ENCODE data around the gene LSR.

Gene LSR

DNA sequence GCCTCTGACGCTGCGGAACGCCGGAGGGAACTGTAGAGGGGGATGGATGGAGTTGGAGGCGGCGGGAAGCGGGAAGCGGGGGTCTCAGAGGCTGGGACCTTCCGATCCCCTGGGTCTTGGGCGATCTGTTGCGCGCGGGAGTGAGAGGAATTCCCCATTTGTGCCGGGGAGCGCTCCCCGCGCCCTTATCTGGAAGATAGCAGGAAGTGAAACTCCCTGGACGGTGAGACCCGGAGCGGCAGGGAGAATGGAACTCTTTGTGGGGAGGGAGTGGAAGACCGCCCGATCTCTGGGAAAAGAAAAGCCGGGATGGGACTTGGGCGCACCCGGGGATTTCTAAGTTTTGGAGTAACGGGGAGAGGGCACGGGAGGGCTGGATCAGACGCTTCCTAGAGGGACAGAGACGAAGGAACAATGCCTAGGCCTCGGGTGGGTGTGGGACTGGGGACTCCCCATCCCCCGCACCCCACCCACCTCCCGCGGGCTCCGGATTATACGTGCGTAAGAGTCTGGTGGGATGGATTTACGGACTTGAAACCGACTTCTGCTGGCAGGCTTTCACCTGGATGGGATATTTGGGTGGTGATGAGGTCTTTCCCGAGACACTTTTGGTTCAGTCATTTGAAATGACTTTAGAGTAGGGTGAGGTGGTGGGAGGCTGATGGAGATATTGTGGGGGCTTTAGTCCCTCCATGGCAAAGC is 495 bp downstream of the LSR start:
- DNase-seq: no peak
- H3K4me1 ChIP-seq (ENCODE audit: control extremely low read depth in 1 of 4, control insufficient read depth in 4 of 4, insufficient read depth in 4 of 4, low read length in 3 of 4): peaks cover 0 to 30% (median 19%) of the 10 kb centered on the region in 4 experiments
- ChIA-PET CTCF (interaction anchor here (1.9 to 3.2 kb wide), 2 partner anchors 13 to 107 kb away, joined by 8 to 10 read pairs; partner anchors contain the start of gene FXYD7), POLR2A (no interaction called here)
- H3K27ac ChIP-seq (ENCODE audit: insufficient read depth in 1 of 2, low read depth in 1 of 2, low read length in 2 of 2, poor library complexity in 1 of 2, severe bottlenecking in 2 of 2): peak overlapping the region in 1 of 2 experiments; percentile 71
- WGBS (ENCODE audit: insufficient coverage): 14% methylated on average over 29 of the region's 39 CpGs
- H3K4me3 ChIP-seq (ENCODE audit: control insufficient read depth in 1 of 7, extremely low read depth in 1 of 7, insufficient read depth in 4 of 7, low read depth in 2 of 7, low read length in 6 of 7): peak overlapping the region; percentile 34 to 89 (median 75)
- peaks cover 0 to 4% (median 0%) of the 10 kb centered on the region in 5 experiments for H3K9me3 ChIP-seq (ENCODE audit: control extremely low read depth in 1 of 5, control insufficient read depth in 4 of 5, insufficient read depth in 2 of 5, low read depth in 1 of 5, low read length in 4 of 5)
- peaks cover 0 to 4% (median 0%) of the 10 kb centered on the region in 4 experiments for H3K36me3 ChIP-seq (ENCODE audit: control insufficient read depth in 4 of 4, insufficient read depth in 4 of 4, low read length in 3 of 4)
- peaks cover 0 to 18% (median 6%) of the 10 kb centered on the region in 5 experiments for H3K27me3 ChIP-seq (replicated peaks in 2 of 5; ENCODE audit: control insufficient read depth in 4 of 5, insufficient read depth in 5 of 5, low read length in 4 of 5)

DNA sequence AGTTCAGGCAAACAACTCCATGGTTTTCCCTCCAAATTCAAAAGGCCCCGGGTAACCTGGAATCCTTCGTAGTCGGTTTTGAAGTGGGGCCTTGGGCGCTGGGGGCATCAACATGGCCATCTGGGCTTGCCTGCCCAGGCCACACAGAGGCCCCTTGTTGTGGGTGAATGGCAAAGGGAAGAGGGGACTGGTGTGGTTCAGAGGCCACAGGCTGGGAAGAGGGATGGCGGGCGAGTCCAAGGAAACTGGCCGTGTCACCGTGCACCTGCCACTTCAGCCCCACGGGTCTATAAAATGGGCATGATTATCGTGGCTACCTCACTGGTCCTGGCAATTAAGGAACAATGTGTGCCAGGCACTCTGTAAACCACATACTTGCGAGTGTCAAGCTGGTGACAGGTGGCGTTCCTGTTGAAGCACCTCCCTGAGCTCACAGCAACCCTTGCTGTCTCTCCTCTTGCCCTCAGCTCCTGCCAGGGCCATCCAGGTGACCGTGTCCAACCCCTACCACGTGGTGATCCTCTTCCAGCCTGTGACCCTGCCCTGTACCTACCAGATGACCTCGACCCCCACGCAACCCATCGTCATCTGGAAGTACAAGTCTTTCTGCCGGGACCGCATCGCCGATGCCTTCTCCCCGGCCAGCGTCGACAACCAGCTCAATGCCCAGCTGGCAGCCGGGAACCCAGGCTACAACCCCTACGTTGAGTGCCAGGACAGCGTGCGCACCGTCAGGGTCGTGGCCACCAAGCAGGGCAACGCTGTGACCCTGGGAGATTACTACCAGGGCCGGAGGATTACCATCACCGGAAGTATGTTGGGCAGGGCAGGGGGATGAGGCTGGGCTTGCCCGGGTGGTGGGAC is 1.3 kb downstream of the LSR start:
- ChIA-PET POLR2A (no interaction called here), CTCF (interaction anchor here (1.3 to 3.2 kb wide), 4 partner anchors 12 to 108 kb away, joined by 3 to 10 read pairs (median 6); partner anchors contain the start of gene FXYD7)
- Histone ChIP-seq H3K27ac (ENCODE audit: insufficient read depth in 1 of 2, low read depth in 1 of 2, low read length in 2 of 2, poor library complexity in 1 of 2, severe bottlenecking in 2 of 2) (peak overlapping the region in 1 of 2 experiments; percentile 71), H3K27me3 (replicated peaks in 2 of 5; ENCODE audit: control insufficient read depth in 4 of 5, insufficient read depth in 5 of 5, low read length in 4 of 5) (peaks cover 0 to 18% (median 6%) of the 10 kb centered on the region in 5 experiments), H3K4me1 (ENCODE audit: control extremely low read depth in 1 of 4, control insufficient read depth in 4 of 4, insufficient read depth in 4 of 4, low read length in 3 of 4) (peaks cover 0 to 30% (median 19%) of the 10 kb centered on the region in 4 experiments), H3K4me3 (ENCODE audit: control insufficient read depth in 1 of 7, extremely low read depth in 1 of 7, insufficient read depth in 4 of 7, low read depth in 2 of 7, low read length in 6 of 7) (peak overlapping the region in 1 of 7 experiments; percentile 89), H3K9me3 (ENCODE audit: control extremely low read depth in 1 of 5, control insufficient read depth in 4 of 5, insufficient read depth in 2 of 5, low read depth in 1 of 5, low read length in 4 of 5) (no peaks in the 10 kb centered on the region), H3K36me3 (ENCODE audit: control insufficient read depth in 4 of 4, insufficient read depth in 4 of 4, low read length in 3 of 4) (peaks cover 0 to 9% (median 0%) of the 10 kb centered on the region in 4 experiments)
- DNase-seq: no peak
- 93% methylated on average over 34 of the region's 34 CpGs for WGBS (ENCODE audit: insufficient coverage)

DNA sequence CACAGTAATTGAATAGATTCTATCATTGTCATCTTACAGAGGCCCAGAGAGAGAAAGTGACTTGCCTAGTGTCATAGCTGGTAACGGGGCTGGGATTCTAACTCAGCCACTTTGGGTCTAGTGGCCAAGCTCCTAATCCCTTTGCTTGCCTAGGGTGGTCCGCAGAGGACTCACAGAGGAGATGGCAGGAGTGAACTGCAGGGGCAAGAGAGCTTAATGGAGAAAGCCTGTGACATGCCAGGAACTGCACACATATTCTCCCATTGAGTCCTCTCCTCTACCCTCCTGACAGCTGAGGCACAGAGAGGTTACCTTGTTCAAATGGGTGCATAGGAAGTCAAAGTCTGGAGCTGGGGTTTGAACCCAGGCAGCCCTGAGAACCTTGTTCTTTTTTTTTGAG is 2.7 kb downstream of the LSR start:
- H3K27me3 ChIP-seq (replicated peaks in 2 of 5; ENCODE audit: control insufficient read depth in 4 of 5, insufficient read depth in 5 of 5, low read length in 4 of 5): peaks cover 0 to 18% (median 6%) of the 10 kb centered on the region in 5 experiments
- H3K36me3 ChIP-seq (ENCODE audit: control insufficient read depth in 4 of 4, insufficient read depth in 4 of 4, low read length in 3 of 4): peaks cover 0 to 9% (median 0%) of the 10 kb centered on the region in 4 experiments
- ChIA-PET POLR2A (no interaction called here), CTCF (interaction anchor here (0.6 to 3.2 kb wide), 7 partner anchors 11 to 110 kb away, joined by 3 to 10 read pairs (median 3); partner anchors contain the start of gene FXYD7)
- no peak overlapping the region for H3K27ac ChIP-seq (ENCODE audit: insufficient read depth in 1 of 2, low read depth in 1 of 2, low read length in 2 of 2, poor library complexity in 1 of 2, severe bottlenecking in 2 of 2)
- no peak for DNase-seq
- 81% methylated on average over 2 of the region's 2 CpGs for WGBS (ENCODE audit: insufficient coverage)
- H3K4me3 ChIP-seq (ENCODE audit: control insufficient read depth in 1 of 7, extremely low read depth in 1 of 7, insufficient read depth in 4 of 7, low read depth in 2 of 7, low read length in 6 of 7): no peak overlapping the region
- no peaks in the 10 kb centered on the region for H3K9me3 ChIP-seq (ENCODE audit: control extremely low read depth in 1 of 5, control insufficient read depth in 4 of 5, insufficient read depth in 2 of 5, low read depth in 1 of 5, low read length in 4 of 5)
- peaks cover 0 to 30% (median 19%) of the 10 kb centered on the region in 4 experiments for H3K4me1 ChIP-seq (ENCODE audit: control extremely low read depth in 1 of 4, control insufficient read depth in 4 of 4, insufficient read depth in 4 of 4, low read length in 3 of 4)

DNA sequence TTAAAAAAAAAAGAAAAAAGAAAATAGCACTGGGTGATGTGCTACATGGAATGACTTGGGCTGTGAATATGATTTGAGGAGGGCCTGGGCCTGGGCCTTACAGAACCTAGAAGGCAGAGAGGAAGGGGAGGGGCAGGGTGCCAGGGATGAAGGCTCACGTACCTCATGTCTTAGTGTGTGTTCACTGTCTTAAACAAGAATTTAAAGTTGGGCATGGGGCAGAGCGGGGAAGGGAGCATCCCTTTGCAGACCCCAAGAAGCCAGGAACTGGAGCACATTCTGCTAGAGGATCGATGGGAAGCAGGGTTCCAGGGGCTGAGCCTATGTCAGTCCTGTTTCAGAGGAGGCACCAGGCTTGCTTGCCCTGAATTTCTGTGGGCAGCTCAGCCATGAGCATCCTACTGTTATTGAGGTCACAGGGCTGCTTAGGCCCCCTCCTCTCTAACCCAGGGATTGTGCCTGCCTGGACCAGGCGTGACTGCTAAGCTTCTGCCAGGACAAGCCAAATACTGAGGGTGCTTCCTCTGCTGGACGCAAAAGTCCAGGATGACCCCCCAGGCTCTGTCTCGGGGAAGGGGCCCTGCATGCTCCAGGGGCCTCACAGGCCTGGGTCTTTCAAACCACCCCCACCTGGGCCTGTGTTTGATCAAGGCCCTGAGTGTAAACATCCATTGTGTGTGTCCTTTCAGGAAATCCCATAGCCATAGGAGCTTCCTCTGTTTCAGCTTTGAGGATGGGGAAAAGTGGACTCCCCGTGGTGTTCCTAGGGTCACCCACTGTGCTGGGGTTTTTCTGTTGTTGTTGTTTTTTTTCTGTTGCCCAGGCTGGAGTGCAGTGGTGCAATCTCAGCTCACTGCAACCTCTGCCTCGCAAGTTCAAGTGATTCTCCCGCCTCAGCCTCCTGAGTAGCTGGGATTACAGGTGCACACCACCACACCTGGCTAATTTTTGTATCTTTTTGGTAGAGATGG is 4.8 kb downstream of the LSR start:
- CTCF ChIA-PET: interaction anchor here (2.8 kb wide), 1 partner anchor 10 kb away, joined by 10 read pairs; no protein-coding TSS in a partner anchor
- H3K36me3 ChIP-seq (ENCODE audit: control insufficient read depth in 4 of 4, insufficient read depth in 4 of 4, low read length in 3 of 4): peaks cover 0 to 9% (median 0%) of the 10 kb centered on the region in 4 experiments
- peaks cover 0 to 15% (median 6%) of the 10 kb centered on the region in 5 experiments for H3K27me3 ChIP-seq (replicated peaks in 2 of 5; ENCODE audit: control insufficient read depth in 4 of 5, insufficient read depth in 5 of 5, low read length in 4 of 5)
- H3K27ac ChIP-seq (ENCODE audit: insufficient read depth in 1 of 2, low read depth in 1 of 2, low read length in 2 of 2, poor library complexity in 1 of 2, severe bottlenecking in 2 of 2): no peak overlapping the region
- POLR2A ChIA-PET: no interaction called here
- no peak overlapping the region for H3K4me3 ChIP-seq (ENCODE audit: control insufficient read depth in 1 of 7, extremely low read depth in 1 of 7, insufficient read depth in 4 of 7, low read depth in 2 of 7, low read length in 6 of 7)
- 89% methylated on average over 9 of the region's 9 CpGs for WGBS (ENCODE audit: insufficient coverage)
- H3K9me3 ChIP-seq (ENCODE audit: control extremely low read depth in 1 of 5, control insufficient read depth in 4 of 5, insufficient read depth in 2 of 5, low read depth in 1 of 5, low read length in 4 of 5): no peaks in the 10 kb centered on the region
- no peak for DNase-seq
- peaks cover 0 to 20% (median 12%) of the 10 kb centered on the region in 4 experiments for H3K4me1 ChIP-seq (ENCODE audit: control extremely low read depth in 1 of 4, control insufficient read depth in 4 of 4, insufficient read depth in 4 of 4, low read length in 3 of 4)

DNA sequence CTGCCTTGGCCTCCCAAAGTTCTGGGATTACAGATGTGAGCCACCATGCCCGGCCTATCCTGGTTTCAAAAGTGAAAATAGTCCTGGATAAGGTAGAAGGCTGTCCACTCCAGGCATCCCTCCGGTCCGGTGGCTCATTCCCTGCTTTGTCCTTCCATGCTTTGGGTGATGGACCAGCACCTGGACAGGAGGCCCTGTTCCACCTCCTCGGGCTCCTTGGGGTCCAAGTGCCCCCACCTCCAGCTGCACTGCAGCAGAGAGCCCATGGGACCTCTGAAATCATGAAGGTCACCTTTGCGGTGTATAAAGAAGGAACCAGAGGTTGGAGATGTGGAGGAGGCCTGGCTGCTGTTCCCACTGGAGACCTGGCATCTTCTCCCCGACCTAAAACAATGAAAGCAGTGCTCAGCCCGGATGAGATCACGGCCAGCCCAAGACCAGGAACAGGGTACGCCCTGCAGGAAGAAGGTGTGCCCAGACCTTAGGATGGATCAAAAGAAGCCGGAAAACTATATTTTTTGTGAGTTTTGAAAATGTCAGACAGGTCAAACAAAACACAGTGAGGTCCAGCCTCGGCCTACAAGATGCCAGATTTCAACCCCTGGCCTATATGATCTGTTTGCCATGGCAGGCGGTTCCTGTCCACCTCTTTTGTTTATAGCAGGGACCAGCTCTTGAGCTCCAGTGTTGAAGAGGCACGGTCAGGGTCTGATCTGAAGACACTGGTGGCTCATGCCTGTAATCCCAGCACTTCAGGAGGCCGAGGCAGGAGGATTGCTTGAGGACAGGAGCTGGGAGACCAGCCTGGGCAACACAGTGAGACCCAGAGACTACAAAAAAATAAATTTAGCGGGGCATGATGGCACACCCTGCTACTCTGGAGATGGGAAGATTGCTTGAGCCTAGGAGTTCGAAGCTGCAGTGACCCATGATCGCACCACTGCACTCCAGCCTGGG is 5.8 kb downstream of the LSR start:
- CTCF ChIA-PET: interaction anchor here (1.1 to 3.0 kb wide), 3 partner anchors 9 to 101 kb away, joined by 3 to 10 read pairs (median 8); no protein-coding TSS in a partner anchor
- Histone ChIP-seq H3K36me3 (ENCODE audit: control insufficient read depth in 4 of 4, insufficient read depth in 4 of 4, low read length in 3 of 4) (peaks cover 0 to 9% (median 0%) of the 10 kb centered on the region in 4 experiments), H3K27ac (ENCODE audit: insufficient read depth in 1 of 2, low read depth in 1 of 2, low read length in 2 of 2, poor library complexity in 1 of 2, severe bottlenecking in 2 of 2) (no peak overlapping the region), H3K4me1 (ENCODE audit: control extremely low read depth in 1 of 4, control insufficient read depth in 4 of 4, insufficient read depth in 4 of 4, low read length in 3 of 4) (peaks cover 0 to 10% (median 6%) of the 10 kb centered on the region in 4 experiments), H3K4me3 (ENCODE audit: control insufficient read depth in 1 of 7, extremely low read depth in 1 of 7, insufficient read depth in 4 of 7, low read depth in 2 of 7, low read length in 6 of 7) (no peak overlapping the region), H3K9me3 (ENCODE audit: control extremely low read depth in 1 of 5, control insufficient read depth in 4 of 5, insufficient read depth in 2 of 5, low read depth in 1 of 5, low read length in 4 of 5) (no peaks in the 10 kb centered on the region), H3K27me3 (replicated peaks in 2 of 5; ENCODE audit: control insufficient read depth in 4 of 5, insufficient read depth in 5 of 5, low read length in 4 of 5) (peaks cover 0 to 9% (median 1%) of the 10 kb centered on the region in 5 experiments)
- WGBS (ENCODE audit: insufficient coverage): 98% methylated on average over 14 of the region's 17 CpGs
- POLR2A ChIA-PET: no interaction called here
- DNase-seq: no peak
